HG02938 (cell line): ENCODE data around the gene HAUS8.
"Not testable (repeated sequence)": the region's sequence is repeated elsewhere in the genome, so short reads cannot be mapped to it uniquely, and the experiment has no call there.

Experiments used
- ATAC-seq: cut with Tn5 transposase; IDR thresholded peaks from one replicate; pipeline ENCODE4 v1.9.1; 2021; ENCODE audit warnings: mild to moderate bottlenecking, moderate library complexity; ENCODE audit not compliant: unreplicated experiment

Gene HAUS8, protein sequence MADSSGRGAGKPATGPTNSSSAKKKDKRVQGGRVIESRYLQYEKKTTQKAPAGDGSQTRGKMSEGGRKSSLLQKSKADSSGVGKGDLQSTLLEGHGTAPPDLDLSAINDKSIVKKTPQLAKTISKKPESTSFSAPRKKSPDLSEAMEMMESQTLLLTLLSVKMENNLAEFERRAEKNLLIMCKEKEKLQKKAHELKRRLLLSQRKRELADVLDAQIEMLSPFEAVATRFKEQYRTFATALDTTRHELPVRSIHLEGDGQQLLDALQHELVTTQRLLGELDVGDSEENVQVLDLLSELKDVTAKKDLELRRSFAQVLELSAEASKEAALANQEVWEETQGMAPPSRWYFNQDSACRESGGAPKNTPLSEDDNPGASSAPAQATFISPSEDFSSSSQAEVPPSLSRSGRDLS

DNA sequence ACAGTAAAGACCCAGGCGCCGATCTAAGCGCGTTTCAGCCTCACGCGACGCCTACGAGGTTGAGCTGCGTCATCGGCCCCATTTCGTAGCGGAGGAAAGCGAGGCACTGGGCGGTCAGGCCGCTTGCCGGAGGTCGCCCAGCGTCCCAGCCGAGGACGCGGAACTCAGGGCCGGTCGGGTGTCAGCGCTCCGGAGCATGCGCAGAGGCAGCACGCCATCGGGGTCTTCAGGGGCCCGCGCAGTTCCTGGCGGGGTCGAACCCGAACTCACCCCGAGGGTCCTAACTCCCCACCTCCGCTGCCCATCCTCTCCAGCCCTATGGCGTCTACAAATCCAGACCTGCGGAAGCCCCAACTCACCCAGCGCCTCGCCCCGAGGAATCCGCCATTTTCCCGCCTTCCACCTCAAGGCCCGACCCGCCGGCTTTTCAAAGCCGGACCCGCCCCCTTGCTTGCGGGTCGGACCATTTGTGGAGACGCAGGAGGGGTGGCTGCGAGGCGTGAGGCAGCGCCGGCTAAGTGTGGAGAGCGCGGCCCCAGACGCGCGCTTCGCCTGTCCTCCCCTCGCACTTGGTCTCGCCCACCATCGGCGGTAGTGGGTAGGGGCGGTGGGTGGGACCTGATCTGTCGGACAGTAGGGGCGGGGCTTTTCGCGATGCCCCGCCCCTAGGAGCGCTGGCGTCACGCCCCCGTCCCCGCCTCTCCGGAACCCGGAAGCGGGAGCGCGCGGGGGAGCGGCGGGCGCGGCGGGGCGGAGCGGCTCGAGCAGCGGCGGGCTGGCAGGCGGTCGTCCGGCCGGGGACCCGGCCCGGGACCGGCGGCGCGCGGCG lies at the start of gene HAUS8, which contains the start of gene MYO9B:
Gene HAUS8, minus strand, starts transcription at position 418 of the 829 bp plus-strand sequence. Its CDS starts 30 bp downstream, at position 388.
Gene MYO9B, plus strand, starts transcription at position 743 of the 829 bp plus-strand sequence. CDS start 25,941 bp downstream, outside the sequence.
- ATAC-seq = peak; percentile 73

DNA sequence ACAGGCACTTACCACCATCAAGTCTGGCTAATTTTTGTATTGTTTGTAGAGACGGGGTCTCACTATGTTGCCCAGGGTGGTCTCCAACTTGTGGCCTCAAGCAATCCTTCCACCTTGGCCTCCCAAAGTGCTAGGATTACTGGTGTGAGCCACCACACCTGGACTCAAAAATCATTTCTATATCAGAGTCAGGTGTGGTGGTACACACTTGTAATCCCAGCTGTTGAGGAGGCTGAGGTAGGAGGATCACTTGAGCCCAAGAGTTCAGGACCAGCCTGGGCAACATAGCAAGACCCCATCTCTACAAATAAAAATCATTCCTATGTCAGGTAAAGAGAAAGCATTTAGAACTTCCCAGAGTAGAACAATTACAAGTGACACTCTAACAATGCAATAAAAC lies 48.8 kb upstream of the HAUS8 start:
- ATAC-seq = no peak

- no peak for ATAC-seq
Observed at GRCh38 chr19:17123041-17123440, 47.8 kb upstream of the HAUS8 start.

DNA sequence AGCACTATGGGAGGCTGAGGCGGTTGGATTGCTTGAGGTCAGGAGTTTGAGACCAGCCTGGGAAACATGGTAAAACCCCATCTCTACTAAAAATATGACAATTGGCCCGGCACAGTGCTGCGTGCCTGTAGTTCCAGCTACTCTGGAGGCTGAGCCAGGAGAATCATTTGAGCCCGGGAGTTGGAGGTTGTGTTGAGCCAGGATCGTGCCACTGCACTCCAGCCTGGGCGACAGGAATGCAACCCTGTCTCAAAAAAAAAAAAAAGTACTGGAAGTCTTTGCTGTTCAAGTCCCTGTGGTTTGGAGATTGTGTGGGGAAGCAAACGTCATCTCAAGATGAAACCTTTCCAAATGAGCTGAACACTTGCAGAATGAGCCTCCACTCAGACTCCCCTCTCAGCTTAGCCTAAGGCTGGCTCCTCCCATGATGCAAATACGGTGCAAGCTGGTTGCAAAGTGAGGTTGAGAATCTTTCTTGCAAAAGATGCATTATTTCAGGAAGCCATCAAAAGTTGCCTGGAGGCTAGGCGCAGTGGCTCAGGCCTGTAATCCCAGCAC lies 46.6 kb upstream of the HAUS8 start:
- no peak for ATAC-seq

GRCh38 chr19:17118957-17119356 lies 43.7 kb upstream of the HAUS8 start:
- no peak for ATAC-seq

DNA sequence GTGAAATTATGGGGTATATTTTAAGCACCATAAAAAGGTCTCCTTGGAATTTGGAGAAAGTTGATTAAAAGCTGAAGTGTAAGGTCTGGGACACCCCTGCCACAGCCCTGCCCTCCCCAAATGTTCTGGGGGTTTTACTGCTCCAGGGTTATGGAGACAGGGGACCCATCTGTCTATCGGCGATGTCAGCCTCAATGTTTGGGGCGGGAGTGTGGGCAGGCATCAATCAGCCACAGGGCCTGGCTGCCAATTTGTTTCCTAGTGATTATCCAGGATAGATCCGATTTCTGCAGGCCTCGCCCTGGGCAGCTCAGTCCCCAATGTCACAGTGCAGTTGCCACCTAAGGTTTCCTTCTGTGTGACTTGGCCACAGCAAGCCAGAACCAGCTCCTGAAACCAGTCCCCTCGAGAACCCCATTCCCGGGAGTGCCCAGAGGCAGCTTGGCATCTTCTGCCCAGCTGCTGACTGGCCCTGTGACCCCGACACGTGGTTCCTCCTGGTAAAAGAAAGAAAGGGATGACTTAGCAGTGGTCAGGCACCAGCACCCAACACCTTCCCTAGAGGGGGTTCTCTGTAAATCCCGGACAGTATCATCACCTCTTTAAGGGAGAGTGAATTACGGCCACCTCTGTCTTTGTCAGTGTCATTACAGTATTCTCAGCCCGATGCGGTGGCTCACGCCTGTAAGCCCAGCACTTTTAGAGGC lies 41.9 kb upstream of the HAUS8 start:
- no peak for ATAC-seq

DNA sequence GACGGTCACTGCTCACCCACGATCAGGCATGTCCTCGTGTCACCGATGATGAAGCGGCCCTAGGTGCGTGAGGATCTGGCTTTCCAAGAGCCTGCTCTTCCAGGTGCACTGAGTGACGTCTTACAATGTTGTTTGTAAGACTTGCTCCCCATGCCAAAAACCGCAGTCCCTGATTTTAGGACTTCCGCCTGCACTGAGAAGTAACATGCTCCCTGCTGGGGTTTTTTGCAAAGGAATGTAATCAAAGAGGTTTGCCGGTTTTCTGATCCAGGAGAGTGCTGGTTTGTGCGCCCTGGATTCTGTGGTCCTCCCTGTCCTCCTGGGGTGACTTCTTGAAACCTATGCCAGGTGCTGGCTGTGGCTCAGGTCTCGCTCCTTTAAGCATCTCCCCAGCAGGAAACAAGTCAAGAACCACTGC lies 39.2 kb upstream of the HAUS8 start:
- no peak for ATAC-seq

- ATAC-seq = no peak
Observed at GRCh38 chr19:17113127-17113785, 38.0 kb upstream of the HAUS8 start.

- no peak for ATAC-seq
Observed at GRCh38 chr19:17112700-17113099, 37.4 kb upstream of the HAUS8 start.

- no peak for ATAC-seq
Observed at GRCh38 chr19:17112271-17112670, 37.0 kb upstream of the HAUS8 start.

- no peak for ATAC-seq
Observed at GRCh38 chr19:17111766-17112165, 36.5 kb upstream of the HAUS8 start.

GRCh38 chr19:17110599-17110966 lies 35.3 kb upstream of the HAUS8 start:
- no peak for ATAC-seq

- no peak for ATAC-seq
Observed at GRCh38 chr19:17109962-17110598, 34.8 kb upstream of the HAUS8 start.

DNA sequence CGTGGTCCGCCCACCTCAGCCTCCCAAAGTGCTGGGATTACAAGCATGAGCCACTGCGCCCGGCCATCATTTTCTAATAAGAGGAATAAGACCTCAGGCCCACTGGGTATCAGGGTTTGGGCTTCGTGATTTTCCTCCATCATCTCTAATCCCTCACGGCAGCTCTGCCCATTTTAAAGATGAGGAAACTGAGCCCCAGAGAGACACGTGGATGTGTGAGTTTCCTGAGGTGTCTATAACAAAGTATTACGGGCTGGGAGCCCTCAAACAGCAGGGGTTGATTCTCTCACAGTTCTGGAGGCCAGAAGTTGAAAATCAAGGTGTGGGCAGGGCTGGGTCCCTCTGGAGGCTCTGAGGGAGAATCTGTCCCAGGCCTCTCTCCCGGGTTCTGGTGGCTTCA lies 34.0 kb upstream of the HAUS8 start:
- ATAC-seq = no peak

DNA sequence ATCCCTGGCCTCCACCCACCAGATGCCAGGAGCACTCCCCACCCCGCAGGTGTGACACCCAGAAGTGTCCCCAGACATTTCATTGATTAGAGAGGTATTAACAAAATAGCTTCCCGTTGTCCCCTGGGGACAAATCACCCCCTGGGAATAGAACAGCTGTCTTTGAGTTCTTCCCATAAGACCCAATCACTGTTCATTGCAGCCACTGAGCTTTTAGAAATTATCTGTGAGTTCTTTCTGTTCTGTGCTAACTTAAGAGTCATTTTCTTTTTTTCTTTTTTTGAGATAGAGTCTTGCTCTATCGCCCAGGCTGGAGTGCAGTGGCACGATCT lies 33.2 kb upstream of the HAUS8 start:
- no peak for ATAC-seq

- ATAC-seq = no peak
Observed at GRCh38 chr19:17107546-17108452, 32.5 kb upstream of the HAUS8 start.

GRCh38 chr19:17106964-17107363 lies 31.7 kb upstream of the HAUS8 start:
- not testable (repeated sequence) for ATAC-seq

DNA sequence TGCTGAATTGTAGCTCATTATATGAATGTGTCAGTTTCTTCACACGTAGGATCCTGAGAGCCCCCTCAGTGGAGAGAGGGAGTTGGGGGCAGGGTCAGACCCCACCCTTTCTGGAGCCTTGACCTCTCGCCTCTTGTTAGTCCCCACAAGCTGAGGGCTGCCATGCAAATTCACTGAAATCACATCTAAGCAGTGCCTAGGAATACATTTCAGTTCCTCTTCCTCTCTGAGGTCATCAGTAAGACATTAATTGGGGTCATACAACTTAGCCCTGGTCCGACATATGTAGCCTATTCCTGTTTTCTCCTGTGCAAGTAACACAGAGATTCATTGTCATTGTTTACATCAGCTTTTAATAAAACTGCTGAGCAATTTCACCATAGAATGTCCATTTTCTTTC lies 30.3 kb upstream of the HAUS8 start:
- ATAC-seq = no peak

- ATAC-seq = no peak
Observed at GRCh38 chr19:17104679-17105078, 29.4 kb upstream of the HAUS8 start.
